Activated T-cell treated with anti-CD3 and anti-CD28 coated beads, Interleukin-2, amount 50 U/mL, for 48 hours (primary cell): Measurements from ENCODE around the gene SNX5.
"Not testable (repeated sequence)": the region's sequence is repeated elsewhere in the genome, so short reads cannot be mapped to it uniquely, and the experiment has no call there.

Source experiments
- DNase-seq, 2 experiments: peaks; one replicate each; pipeline ENCODE4 v3.0.0-alpha.2; 2020

The SNX5 gene

GRCh38 chr20:17992847-17993513 lies 24.4 kb upstream of the SNX5 start:
- DNase-seq: no peak

- peak; percentile 68 to 75 for DNase-seq
Measured at GRCh38 chr20:17992224-17992637, 23.6 kb upstream of the SNX5 start.

- DNase-seq: no peak
Measured at GRCh38 chr20:17990278-17990972, 21.8 kb upstream of the SNX5 start.

GRCh38 chr20:17987988-17988387 lies 19.4 kb upstream of the SNX5 start:
- DNase-seq: no peak

- DNase-seq: no peak
Measured at GRCh38 chr20:17985388-17986018, 16.9 kb upstream of the SNX5 start.

- DNase-seq: no peak
Measured at GRCh38 chr20:17976305-17976704, 7.7 kb upstream of the SNX5 start.

- DNase-seq: no peak
Measured at GRCh38 chr20:17972121-17972520, 3.5 kb upstream of the SNX5 start.

- DNase-seq: no peak
Measured at GRCh38 chr20:17971300-17972013, 2.9 kb upstream of the SNX5 start.

- DNase-seq: peak; percentile 44 to 49
Measured at GRCh38 chr20:17969884-17970409, 1.4 kb upstream of the SNX5 start.

- DNase-seq: no peak
Measured at GRCh38 chr20:17969278-17969883, 787 bp upstream of the SNX5 start.

GRCh38 chr20:17967521-17968365 lies 851 bp downstream of the SNX5 start:
- DNase-seq: no peak

- DNase-seq: no peak
Measured at GRCh38 chr20:17966432-17967310, 1.9 kb downstream of the SNX5 start.

GRCh38 chr20:17965042-17965697 lies 3.4 kb downstream of the SNX5 start:
- peak in 1 of 2 experiments; percentile 33 for DNase-seq

- no peak for DNase-seq
Measured at GRCh38 chr20:17964632-17965031, 4.0 kb downstream of the SNX5 start.

GRCh38 chr20:17964073-17964472 lies 4.5 kb downstream of the SNX5 start:
- DNase-seq: no peak

- DNase-seq: peak in 1 of 2 experiments; percentile 33
Measured at GRCh38 chr20:17963114-17963897, 5.3 kb downstream of the SNX5 start.

- DNase-seq: no peak
Measured at GRCh38 chr20:17961587-17961940, 7.0 kb downstream of the SNX5 start.

GRCh38 chr20:17960927-17961586 lies 7.5 kb downstream of the SNX5 start:
- no peak for DNase-seq

- not testable (repeated sequence) for DNase-seq
Measured at GRCh38 chr20:17960400-17960885, 8.2 kb downstream of the SNX5 start.
